Effector CD8-positive, alpha-beta T cell (primary cell): ENCODE data around the gene ADCY1.

ENCODE experiments used
- DNase-seq: peaks from one replicate; lab custom pipeline; 2025; lab: John Stamatoyannopoulos, UW

The ADCY1 gene

GRCh38 chr7:45625067-45625466 is 50.9 kb downstream of the ADCY1 start:
- no peak for DNase-seq

- no peak for DNase-seq
These were observed 51.7 kb downstream of the ADCY1 start for GRCh38 chr7:45625714-45626440.

- no peak for DNase-seq
These were observed 52.6 kb downstream of the ADCY1 start for GRCh38 chr7:45626441-45627430.

GRCh38 chr7:45627691-45628456 is 53.7 kb downstream of the ADCY1 start:
- DNase-seq, result no peak

- DNase-seq, result no peak
These were observed 57.4 kb downstream of the ADCY1 start for GRCh38 chr7:45631569-45631968.

GRCh38 chr7:45636733-45637132 is 62.6 kb downstream of the ADCY1 start:
- no peak for DNase-seq

GRCh38 chr7:45638916-45639315 is 64.7 kb downstream of the ADCY1 start:
- DNase-seq, result no peak

- no peak for DNase-seq
These were observed 67.9 kb downstream of the ADCY1 start for GRCh38 chr7:45642044-45642443.

GRCh38 chr7:45643630-45644029 is 69.5 kb downstream of the ADCY1 start:
- no peak for DNase-seq

GRCh38 chr7:45644237-45644636 is 70.1 kb downstream of the ADCY1 start:
- DNase-seq, result no peak

- DNase-seq, result no peak
These were observed 71.2 kb downstream of the ADCY1 start for GRCh38 chr7:45645141-45645969.

GRCh38 chr7:45646207-45646821 is 72.1 kb downstream of the ADCY1 start:
- no peak for DNase-seq

- DNase-seq, result no peak
These were observed 73.0 kb downstream of the ADCY1 start for GRCh38 chr7:45646996-45647825.

GRCh38 chr7:45647967-45648670 is 74.0 kb downstream of the ADCY1 start:
- DNase-seq, result no peak

GRCh38 chr7:45648671-45648995 is 74.5 kb downstream of the ADCY1 start:
- no peak for DNase-seq

GRCh38 chr7:45649560-45650346 is 75.6 kb downstream of the ADCY1 start:
- DNase-seq, result no peak

GRCh38 chr7:45650404-45651394 is 76.5 kb downstream of the ADCY1 start:
- no peak for DNase-seq
